Glomerular visceral epithelial cell (primary cell): ENCODE data around the gene KIAA0825.
"Not testable (repeated sequence)": the region's sequence is repeated elsewhere in the genome, so short reads cannot be mapped to it uniquely, and the experiment has no call there.

Experiments
- DNase-seq: peaks from one replicate; pipeline ENCODE4 v3.0.0-alpha.2; 2016; ENCODE audit errors: extremely low spot score

KIAA0825 gene

DNA sequence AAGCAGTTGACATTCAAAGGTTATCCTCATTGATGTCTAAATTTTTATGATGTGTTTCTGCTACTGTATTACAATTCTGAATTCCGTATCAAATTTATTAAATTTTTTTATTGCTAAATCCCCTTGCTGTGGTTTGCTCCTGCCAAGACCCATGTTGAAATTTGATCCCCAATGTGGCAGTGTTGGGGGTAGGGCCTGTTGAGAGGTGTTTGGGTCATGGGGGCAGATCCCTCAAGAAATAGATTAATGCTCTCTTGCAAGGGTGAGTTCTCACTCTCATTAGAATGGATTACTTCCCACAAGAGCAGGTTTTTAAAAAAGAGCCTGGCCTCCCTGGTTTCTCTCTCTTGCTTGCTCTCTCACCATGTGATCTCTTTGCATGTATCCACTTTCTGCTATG lies 442.5 kb downstream of the KIAA0825 start:
- DNase-seq, result no peak

DNA sequence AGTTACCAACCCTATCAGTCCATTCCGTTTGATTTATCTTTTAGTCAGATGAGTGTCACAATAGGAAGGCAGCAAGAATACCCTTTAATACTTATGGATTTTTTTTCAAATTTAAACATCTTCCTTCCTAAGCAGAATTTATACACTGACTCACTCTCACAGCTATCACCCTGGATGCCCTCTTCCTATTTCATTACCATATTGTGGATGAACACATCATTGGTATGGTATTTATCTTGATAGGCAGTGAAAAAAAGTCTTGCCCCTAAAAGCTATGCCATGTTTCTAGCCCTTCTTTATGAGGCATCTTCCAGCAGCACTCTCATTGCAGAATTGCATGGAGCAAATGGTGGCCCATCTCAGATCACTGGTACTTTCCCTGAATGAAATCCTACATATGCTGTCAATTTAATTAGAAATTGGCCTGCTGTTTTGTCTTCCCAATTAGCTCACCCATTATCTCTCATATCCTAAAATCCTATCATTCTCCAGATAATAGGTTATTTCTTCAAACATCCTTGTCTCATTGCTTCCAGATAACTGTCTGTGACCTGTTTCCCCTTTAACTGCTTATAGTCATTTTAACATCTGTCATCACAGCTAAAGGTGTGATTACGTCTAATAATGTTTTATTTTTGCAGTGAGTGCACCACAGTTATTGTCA lies 443.5 kb downstream of the KIAA0825 start:
- peak; percentile 51 for DNase-seq

DNA sequence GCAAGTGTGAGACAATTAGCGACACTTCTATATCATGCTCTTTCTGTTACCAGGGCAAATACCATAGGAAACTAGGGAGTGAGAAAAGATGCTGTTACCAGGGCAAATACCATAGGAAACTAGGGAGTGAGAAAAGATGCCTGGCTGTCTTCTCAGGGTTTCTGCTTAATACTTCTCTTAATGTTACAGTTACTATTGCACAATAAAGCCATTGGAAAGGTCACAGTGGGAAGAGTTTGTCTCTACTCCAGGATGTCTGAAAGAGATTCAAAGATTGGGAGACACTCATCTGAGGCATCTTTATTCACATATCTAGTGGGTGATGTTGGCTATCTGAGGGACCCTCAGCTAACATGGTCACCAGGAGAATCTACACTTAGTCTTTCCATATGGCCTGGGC lies 445.3 kb downstream of the KIAA0825 start:
- no peak for DNase-seq

DNA sequence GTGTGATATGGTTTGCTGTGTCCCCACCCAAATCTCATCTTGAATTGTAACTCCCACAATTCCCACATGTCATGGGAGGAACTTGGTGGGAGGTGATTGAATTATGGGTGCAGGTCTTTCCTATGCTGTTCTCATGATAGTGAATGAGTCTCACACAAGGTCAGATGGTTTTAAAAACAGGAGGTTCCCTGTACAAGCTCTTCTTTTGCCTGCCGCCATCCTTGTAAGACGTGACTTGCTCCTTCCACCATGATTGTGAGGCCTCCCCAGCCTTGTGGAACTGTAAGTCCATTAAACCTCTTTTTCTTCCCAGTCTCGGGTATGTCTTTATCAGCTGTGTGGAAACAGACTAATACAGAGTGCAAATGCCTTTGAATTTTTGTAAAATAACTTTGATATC lies 447.3 kb downstream of the KIAA0825 start:
- DNase-seq, result not testable (repeated sequence)

DNA sequence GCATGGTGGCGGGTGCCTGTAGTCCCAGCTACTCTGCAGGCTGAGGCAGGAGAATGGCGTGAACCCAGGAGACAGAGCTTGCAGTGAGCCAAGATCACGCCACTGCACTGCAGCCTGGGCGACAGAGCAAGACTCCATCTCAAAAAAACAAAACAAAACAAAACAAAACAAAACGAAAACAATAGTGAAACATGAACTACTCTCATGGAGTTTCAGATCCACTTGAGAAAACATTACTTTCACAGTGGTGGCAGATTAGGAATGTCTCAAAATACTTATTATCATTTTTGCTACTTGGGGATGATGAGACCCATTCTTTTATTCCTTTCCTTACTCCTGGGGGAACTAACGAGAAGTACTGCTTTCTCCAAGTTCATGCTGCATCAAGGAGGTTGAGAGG lies 448.2 kb downstream of the KIAA0825 start:
- not testable (repeated sequence) for DNase-seq

DNA sequence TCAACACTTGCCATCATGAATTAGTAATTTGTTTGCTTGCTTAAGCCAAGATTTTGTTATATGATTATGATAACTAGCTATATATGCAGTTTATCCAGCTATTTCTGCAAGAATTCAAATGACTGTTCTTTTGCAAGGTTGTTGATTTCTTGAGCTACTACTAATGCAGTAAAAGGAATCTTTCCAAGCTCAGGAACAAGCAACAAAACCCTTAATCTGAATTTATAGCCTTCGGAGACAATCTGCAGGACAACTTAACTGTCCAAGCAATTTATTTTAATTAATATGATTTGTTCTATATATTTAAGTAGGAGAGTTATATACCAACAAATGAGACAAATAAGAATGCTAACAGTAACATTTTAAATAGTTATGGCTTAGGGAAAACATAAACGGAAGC lies 450.3 kb downstream of the KIAA0825 start:
- no peak for DNase-seq

DNA sequence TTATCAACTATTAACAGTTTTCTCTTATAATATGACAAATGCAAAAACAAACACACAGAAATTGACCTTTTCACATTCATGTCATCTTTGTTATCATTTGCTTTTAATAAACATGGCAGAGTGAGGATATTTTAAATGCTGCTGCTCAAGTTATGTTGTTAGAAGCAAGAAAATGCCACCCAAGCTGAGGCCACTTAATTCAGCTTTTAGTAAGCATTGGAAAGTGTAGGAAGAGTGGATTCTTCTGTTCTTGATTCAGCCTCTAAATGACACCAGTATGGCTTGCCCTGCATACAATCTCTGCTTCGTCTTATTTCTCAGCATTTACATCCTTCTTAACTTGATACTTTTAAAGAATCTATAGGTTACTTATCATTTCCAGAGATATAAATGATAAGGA lies 456.6 kb downstream of the KIAA0825 start:
- DNase-seq, result no peak

DNA sequence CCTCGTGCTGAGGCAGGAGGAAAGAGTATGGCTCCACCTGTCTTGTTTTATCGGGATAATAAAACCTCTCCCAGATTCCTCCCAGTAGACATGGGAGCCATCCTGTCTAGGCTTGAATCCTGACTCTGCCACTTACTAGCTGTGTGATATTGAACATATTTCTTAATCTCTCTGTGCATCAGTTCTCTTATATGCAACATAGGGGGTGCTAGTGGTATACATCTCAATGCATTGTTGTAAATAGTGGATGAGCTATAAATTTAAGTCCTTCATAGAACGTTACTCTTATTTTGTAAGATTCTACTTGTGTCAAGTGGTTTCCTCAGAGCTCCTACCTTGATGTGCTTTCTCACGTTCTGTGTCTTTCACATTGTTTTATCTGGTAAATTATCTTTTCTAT lies 459.3 kb downstream of the KIAA0825 start:
- DNase-seq, result no peak

DNA sequence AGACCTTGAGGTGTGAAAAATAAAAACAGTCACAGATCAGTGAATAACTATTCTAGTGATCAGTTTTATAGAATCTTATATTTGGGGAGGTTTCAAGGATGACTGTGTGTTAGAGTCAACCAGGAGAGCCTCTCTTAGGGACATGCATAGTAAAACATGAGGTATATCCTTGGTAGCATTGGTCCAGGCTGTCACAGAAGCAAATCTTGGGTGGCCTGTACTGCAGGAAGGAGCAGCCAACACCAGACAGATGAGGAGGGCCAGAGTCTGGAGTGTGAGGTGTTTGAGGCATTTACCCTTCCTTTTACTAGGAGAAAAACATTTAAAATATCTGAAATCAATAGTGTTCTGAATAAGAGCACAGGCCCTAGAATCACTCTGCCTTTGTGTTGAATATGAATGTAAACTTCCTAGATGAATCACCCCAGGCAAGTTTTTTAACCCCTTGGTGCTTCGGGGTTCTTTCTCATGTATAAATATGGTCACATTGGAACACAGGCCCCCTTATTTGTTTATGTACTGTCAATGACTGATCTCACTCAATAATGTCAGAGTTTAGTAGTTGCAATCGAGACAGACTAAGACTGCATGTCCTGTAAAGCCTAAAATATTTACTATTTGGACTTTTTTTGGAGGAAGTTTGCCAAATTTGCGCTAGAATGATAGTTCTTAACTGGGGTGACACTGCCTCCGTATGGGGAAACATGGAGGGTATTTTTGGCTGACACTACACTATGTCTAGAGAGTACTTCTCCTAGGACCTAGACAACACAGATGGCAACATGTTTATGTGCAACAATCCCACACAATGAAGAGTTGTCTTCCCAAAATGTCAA lies 460.5 kb downstream of the KIAA0825 start:
- DNase-seq, result no peak

DNA sequence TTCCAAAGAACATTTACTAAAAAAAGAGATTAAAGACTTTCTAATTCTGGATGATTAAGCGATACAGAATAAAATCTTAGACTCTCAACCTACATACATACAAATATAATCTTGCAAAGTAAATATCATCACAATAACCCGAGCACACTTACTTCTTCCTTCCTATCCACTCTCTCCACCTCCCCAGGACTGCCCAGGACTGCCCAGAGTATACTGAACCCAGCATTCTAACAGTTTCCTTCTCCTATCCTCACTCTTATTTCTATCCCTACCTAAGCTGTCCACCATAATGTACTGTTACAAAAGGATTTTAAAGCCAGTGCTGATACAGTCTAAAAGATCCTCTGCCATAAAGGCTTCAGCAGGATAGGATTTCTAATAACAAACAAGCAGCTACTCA lies 463.7 kb downstream of the KIAA0825 start:
- DNase-seq, result no peak

DNA sequence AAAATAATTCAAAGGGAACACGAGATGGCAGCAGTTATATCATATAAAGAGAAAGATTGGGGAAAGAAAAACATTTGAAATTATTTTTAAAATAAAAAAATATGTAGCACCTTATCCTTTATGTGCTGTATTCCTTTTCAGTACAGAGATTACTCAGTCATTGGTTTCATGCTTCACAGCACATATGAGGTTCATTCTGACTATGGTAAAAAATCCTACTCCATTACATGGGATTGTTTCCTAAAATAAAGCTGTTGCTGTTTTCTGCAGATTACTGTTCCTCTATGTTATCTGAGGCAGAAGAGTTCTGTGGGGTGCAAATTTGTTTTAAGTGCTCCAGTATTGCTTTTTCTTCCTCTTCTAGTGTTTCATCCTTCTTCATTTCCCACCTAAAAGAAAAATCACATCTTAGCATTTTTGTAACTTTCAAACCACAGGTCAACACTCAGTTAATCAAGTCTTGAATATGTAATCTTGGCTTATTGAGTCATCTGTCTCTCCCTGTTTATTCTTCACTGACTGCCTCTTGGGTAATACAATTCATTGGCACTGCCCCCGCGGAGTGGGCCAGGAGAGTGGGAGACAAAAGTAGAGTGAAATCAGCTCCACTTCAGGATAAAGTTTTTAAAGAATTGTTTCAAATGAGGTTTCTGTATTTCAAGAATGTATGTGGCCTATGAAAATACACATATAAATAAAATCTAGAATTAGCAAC lies 464.5 kb downstream of the KIAA0825 start:
- peak; percentile 61 for DNase-seq

DNA sequence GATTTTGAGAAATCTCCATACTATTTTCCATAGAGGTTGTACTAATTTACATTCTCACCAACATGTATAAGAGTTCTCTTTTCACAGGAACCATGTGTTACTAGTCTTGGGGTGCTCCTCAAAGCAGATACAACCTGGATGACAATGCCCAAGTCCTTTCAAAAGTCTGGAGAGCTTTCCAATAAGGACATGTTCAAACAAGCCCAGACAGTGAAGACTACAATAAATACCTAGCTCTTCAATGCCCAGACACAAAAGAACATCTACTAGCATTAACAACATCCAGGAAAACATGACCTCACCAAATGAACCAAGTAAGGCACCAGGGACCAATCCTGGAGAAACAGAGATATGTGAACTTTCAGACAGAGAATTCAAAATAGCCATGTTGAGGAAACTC lies 474.8 kb downstream of the KIAA0825 start:
- not testable (repeated sequence) for DNase-seq

DNA sequence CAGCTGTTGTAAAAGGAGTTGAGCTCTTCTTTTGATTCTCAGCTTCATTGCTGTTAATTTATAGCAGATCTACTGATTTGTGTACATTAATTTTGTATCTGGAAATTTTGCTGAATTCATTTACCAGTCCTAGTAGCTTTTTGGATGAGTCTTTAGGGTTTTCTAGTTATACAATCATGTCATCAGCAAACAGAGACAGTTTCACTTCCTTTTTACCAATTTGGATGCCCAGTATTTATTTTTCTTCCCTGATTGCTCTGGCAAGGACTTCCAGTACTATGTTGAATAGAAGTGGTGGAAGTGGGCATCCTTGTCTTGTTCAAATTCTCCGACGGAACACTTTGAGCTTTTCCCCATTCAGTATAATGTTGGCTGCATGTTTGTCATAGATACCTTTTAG lies 478.1 kb downstream of the KIAA0825 start:
- no peak for DNase-seq

DNA sequence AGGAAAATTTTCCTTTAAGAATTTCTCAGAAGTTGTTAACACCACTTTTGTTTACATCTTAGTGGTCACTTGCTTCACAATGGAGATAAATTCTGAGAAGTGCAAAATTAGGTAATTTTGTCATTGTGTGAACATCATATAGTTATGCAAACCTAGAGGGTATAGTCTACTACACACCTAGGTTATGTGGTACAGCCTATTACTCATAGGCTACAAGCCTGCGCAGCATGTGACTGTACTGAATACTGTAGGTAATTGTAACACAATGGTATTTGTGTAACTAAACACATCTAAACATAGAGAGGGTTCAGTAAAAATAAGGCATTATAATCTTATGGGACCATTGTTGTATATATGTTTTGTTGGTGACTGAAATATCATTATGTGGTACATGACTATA lies 488.3 kb downstream of the KIAA0825 start:
- DNase-seq, result no peak

DNA sequence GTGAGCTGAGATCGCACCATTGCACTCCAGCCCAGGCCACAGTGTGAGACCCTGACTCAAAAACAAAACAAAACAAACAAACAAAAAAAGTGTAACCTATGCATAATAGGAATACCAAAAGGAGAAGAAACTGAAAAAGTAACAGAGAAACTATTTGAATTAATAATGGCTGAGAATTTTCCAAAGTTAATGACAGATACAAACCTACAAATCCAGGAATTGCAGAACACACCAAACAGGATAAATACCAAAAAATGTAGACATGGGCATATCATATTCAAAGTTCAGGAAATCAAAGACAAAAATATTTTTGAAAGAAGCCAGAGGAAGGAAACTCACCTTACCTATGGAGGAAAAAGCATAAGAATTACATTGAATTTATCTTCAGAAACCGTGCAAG lies 493.3 kb downstream of the KIAA0825 start:
- no peak for DNase-seq

DNA sequence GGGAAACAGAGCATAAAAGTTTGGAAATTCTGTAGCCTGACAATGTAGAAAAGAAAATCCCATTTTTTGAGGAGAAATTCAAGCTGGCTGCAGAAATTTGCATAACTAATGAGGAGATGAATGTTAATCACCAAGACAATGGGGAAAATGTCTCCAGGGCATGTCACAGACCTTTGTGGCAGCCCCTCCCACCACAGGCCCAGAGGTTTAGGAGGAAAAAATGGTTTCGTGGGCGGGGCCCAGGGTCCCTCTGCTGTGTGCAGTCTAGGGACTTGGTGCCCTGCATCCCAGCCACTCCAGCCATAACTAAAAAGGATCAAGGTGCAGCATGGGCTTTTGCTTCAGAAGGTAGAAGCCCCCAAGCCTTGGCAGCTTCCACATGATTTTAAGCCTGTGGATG lies 502.1 kb downstream of the KIAA0825 start:
- not testable (repeated sequence) for DNase-seq

DNA sequence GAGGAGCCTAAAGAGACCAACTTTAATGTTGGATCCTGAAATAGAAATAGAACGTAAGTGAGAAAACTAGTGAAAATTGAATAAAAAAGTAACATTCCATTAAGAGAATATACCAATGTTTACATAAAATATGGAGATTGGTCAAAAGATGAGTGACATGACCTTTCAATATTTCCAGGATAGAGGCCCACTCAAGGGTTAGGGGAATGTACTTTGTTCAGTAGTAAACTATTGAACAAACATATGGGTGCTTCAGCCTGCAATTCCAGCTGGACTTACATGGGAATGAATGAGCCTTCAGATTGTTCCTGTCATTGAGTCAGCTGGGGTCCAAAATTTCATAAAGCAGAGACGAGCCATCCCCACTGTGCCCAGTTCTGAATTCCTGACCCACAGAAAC lies 505.3 kb downstream of the KIAA0825 start:
- no peak for DNase-seq

DNA sequence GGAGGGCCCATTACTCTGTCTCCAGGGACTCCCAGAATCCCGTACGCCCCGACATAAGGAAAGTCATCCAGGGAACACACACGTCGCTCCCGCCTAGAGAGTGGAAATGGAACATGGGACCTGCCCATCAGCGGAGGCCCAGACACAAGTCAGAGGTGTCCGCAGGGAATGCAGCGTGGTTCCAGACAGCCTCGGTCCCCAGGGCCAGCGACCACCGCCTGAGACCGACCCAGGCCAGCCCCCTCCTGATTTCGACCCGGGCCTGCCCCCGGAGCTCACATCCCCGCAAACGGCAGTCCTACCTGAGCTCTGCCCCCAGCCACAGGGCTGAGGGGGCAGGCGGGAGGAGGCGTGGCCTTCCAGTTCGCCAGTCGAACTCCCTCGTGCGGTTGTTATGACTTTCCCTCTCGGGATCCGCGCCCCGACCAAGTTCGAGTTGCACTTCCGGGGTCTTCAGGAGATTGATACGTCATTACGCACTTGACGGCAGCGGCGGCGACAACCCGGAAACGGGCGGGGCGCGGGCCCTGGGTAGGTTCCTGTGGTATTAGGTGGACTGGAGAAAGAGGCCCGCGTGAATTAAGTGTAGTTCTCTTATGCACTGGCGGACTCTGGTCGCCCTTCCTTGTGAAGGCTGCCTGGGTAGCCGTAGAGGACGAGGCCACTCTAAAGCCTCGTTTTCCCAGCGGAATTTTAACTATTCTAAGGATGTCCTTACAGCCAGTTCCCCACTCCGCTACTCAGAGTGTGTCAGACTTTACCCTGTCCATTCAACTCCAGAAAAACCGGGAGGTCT lies 507.0 kb downstream of the KIAA0825 start:
- DNase-seq, result peak; percentile 98

DNA sequence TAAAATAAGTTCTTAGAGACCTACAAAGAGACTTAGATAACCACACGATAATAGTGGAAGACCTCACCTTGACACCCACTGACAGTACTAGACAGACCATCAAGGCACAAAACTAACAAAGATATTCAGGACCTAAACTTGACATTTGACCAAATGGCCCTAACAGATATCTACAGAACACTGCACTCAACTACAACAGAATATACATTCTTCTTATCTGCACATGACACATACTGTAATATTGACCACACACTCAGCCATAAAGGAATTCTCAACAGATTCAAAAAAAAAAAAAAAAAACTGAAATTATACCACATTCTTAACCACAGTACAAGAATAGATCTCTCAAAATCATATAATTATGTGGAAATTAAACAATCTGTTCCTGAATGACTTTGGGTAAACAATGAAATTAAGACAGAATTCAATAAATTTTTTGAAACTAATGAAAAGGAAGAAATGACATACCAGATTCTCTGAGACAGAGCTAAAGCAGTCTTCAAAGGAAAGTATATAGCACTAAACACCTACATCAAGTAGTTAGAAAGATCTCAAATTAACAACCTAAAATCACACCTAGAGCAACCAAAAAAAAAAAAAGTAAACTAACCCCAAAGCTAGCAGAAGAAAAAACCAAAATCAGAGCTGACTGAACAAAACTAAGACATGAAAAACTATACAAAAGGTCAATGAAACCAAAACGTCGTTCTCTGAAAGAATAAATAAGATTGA lies 514.7 kb downstream of the KIAA0825 start:
- DNase-seq, result no peak
